ENCODE results near the gene CGB8.
"Not testable (repeated sequence)": the region's sequence is repeated elsewhere in the genome, so short reads cannot be mapped to it uniquely, and the experiment has no call there.

The CGB8 gene

DNA sequence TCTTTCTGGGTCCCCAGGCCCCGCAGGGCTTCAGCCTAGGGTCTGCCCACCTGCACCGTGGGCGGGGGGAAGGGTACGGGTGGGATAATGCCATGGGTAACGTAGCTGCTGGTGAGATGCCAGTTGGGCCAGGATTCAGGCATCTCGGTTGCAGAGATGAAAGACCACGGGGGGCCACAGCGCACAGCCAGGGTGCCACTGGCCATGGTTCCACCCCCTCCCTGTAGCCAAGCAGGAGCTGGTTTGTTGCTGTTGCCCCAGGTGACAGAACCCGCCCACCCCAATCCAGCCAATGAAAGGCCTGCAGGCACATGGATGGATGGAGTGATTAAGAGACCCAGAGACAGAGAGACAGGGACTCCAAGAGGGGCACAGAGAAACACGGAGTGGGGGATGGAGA lies 9.7 kb upstream of the CGB8 start:
- DNase-seq (ENCODE audit: low read depth in 1 of 2, low spot score in 1 of 2), result no peak
- Histone ChIP-seq H3K4me3 (replicated peaks; ENCODE audit: insufficient read depth, low read length) (no peak overlapping the region), H3K27ac (replicated peaks) (no peak overlapping the region), H3K27me3 (ENCODE audit: insufficient read depth, poor library complexity, severe bottlenecking) (peaks cover 61% of the 10 kb centered on the region)
- TF ChIP-seq SPI1 (IDR thresholded peaks at IDR 0.05; ENCODE audit: borderline replicate concordance, low read depth) (no peak), POLR2AphosphoS5 (IDR thresholded peaks at IDR 0.05; ENCODE audit: low read depth) (no peak), GABPA (IDR thresholded peaks at IDR 0.05; ENCODE audit: low read depth) (no peak)
- TF ChIP-seq, protein P1, sequence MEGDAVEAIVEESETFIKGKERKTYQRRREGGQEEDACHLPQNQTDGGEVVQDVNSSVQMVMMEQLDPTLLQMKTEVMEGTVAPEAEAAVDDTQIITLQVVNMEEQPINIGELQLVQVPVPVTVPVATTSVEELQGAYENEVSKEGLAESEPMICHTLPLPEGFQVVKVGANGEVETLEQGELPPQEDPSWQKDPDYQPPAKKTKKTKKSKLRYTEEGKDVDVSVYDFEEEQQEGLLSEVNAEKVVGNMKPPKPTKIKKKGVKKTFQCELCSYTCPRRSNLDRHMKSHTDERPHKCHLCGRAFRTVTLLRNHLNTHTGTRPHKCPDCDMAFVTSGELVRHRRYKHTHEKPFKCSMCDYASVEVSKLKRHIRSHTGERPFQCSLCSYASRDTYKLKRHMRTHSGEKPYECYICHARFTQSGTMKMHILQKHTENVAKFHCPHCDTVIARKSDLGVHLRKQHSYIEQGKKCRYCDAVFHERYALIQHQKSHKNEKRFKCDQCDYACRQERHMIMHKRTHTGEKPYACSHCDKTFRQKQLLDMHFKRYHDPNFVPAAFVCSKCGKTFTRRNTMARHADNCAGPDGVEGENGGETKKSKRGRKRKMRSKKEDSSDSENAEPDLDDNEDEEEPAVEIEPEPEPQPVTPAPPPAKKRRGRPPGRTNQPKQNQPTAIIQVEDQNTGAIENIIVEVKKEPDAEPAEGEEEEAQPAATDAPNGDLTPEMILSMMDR (IDR thresholded peaks at IDR 0.05; ENCODE audit: insufficient read depth, low read length), result no peak
- TF ChIP-seq, protein P2, sequence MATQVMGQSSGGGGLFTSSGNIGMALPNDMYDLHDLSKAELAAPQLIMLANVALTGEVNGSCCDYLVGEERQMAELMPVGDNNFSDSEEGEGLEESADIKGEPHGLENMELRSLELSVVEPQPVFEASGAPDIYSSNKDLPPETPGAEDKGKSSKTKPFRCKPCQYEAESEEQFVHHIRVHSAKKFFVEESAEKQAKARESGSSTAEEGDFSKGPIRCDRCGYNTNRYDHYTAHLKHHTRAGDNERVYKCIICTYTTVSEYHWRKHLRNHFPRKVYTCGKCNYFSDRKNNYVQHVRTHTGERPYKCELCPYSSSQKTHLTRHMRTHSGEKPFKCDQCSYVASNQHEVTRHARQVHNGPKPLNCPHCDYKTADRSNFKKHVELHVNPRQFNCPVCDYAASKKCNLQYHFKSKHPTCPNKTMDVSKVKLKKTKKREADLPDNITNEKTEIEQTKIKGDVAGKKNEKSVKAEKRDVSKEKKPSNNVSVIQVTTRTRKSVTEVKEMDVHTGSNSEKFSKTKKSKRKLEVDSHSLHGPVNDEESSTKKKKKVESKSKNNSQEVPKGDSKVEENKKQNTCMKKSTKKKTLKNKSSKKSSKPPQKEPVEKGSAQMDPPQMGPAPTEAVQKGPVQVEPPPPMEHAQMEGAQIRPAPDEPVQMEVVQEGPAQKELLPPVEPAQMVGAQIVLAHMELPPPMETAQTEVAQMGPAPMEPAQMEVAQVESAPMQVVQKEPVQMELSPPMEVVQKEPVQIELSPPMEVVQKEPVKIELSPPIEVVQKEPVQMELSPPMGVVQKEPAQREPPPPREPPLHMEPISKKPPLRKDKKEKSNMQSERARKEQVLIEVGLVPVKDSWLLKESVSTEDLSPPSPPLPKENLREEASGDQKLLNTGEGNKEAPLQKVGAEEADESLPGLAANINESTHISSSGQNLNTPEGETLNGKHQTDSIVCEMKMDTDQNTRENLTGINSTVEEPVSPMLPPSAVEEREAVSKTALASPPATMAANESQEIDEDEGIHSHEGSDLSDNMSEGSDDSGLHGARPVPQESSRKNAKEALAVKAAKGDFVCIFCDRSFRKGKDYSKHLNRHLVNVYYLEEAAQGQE (IDR thresholded peaks at IDR 0.05; ENCODE audit: insufficient replicate concordance, low read depth), result no peak

DNA sequence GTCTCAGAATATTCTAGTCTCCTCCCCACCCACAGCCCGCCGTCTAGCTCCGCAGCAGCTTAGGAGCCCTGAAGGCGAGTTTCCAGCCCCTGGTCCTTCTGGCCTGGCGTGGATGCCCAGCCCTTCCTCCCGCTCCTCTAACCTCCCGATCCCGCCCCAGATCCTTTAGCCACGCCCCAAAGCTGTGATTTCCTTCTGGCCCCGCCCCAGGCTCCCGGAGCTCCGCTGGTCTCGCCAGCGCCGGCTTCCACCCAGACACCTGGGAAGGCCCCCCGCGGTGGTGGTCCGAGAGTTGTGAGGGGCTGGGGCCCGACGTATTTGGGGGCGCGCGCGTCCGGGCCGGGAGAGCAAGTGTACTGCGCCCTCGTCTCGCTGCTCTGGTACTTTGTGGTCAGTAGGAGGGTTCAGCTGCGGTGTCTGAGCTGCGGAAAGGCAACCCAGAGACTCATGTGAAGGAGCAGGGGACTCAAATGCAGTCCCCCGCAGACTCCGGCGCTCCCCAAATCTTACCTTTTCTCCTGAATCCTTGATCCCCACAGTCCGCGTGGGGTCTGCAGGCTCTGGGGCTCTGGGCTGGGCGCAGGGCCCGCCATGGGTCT lies 8.8 kb upstream of the CGB8 start, which contains the start of gene CGB7:
Gene CGB7 (minus strand): TSS at position 114 of the 599 bp plus-strand sequence. CDS start 2,374 bp downstream, outside the sequence.
- Histone ChIP-seq H3K27me3 (ENCODE audit: insufficient read depth, poor library complexity, severe bottlenecking) (peaks cover 54% of the 10 kb centered on the region), H3K4me3 (replicated peaks; ENCODE audit: insufficient read depth, low read length) (no peak within 1 kb of the TSS), H3K27ac (replicated peaks) (no peak within 1 kb of the TSS)
- no peak for DNase-seq (ENCODE audit: low read depth in 1 of 2, low spot score in 1 of 2)
- TF ChIP-seq, protein P2 (IDR thresholded peaks at IDR 0.05; ENCODE audit: insufficient replicate concordance, low read depth), result no peak
- TF ChIP-seq, protein P1 (IDR thresholded peaks at IDR 0.05; ENCODE audit: insufficient read depth, low read length), result no peak
- no peak for TF ChIP-seq GABPA (IDR thresholded peaks at IDR 0.05; ENCODE audit: low read depth)
- no peak for TF ChIP-seq SPI1 (IDR thresholded peaks at IDR 0.05; ENCODE audit: borderline replicate concordance, low read depth)
- TF ChIP-seq POLR2AphosphoS5 (IDR thresholded peaks at IDR 0.05; ENCODE audit: low read depth), result no peak

DNA sequence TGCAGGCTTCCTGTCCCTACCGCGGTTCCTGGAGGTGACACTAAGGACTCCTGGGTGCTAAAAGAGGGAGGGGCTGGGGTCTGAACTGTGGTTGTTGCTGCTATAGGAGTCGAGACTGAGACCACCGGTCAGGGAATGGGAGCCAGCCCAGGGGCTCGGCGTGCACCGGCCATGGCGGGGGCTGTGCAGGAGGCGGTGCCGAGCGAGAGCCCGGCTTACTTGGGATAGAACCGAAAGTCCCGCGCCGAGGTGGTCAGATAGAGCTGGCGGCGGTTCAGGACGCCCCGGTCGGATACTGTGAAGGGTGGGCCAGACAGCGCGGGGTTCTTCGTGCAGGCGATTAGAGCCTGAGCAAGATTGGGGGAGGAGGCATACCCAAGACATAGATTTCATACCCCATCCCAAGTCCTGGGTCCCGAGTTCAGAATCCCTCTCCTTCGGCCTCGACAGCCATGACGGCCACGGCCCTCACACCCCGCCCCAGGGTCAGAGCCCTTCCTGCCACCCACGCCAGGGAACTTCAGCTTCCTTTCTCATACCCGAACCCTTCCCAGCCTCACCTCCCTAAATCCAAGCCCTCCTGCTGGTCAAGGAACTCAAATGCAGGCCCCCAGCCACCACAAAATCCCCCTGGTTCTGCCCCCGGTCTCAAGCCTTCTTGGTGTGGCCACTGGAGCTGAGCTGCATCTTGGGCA lies 8.1 kb upstream of the CGB8 start:
- not testable (repeated sequence) for H3K27ac ChIP-seq (replicated peaks); DNase-seq (ENCODE audit: low read depth in 1 of 2, low spot score in 1 of 2); H3K4me3 ChIP-seq (replicated peaks; ENCODE audit: insufficient read depth, low read length)
- peaks cover 52% of the 10 kb centered on the region for H3K27me3 ChIP-seq (ENCODE audit: insufficient read depth, poor library complexity, severe bottlenecking)

DNA sequence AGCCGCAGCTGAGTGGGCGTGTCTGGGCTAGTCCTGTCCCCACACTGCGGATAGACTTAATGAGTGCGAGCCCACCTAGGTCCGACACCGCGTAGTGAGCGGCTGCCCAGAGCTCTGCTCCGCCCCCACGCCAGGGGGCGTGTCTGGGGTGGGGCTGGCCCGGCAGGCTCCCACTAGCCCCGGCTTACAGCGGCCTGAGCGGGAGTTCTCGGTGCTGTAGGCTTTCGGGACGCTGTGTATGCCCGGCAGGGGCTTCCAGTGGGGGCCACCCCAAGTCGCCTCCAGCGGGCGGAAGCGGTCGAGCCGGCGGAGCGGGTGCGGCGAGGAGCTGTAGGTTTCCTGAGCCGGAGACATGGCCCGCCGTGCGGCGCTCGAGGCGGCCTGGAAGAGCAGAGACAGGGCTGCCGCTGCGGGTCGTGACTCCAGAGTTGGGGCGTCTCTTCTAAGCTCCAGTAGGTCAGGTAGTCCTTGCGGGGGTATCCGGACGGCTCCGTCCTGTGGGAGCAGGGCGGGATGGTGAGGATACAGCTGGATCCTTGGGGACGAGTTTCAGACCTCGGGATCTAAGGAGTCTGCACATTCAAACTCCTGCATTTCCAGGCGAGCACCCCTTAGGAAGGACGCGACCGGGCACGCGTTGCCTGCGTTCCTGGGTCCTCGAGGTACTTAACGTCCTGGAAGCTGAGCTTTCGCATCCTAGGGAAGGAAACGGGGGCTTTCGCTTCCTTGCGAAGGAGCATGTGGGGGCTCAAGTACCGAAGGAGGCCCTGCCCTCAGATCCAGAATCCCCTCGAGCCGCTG lies 7.4 kb upstream of the CGB8 start:
- H3K4me3 ChIP-seq (replicated peaks; ENCODE audit: insufficient read depth, low read length), result peak overlapping the region; percentile 35
- TF ChIP-seq, protein P1 (IDR thresholded peaks at IDR 0.05; ENCODE audit: insufficient read depth, low read length), result no peak
- TF ChIP-seq, protein P2 (IDR thresholded peaks at IDR 0.05; ENCODE audit: insufficient replicate concordance, low read depth), result no peak
- TF ChIP-seq SPI1 (IDR thresholded peaks at IDR 0.05; ENCODE audit: borderline replicate concordance, low read depth), result no peak
- no peak for TF ChIP-seq POLR2AphosphoS5 (IDR thresholded peaks at IDR 0.05; ENCODE audit: low read depth)
- TF ChIP-seq GABPA (IDR thresholded peaks at IDR 0.05; ENCODE audit: low read depth), result no peak
- H3K27ac ChIP-seq (replicated peaks), result no peak overlapping the region
- peaks cover 48% of the 10 kb centered on the region for H3K27me3 ChIP-seq (ENCODE audit: insufficient read depth, poor library complexity, severe bottlenecking)
- peak; percentile 9 to 15 for DNase-seq (ENCODE audit: low read depth in 1 of 2, low spot score in 1 of 2)

All from HL-60 (cell line).